ENCODE results near the gene PSMD8.

GRCh38 chr19:38404858-38405257 is 30.5 kb downstream of the PSMD8 start:
- no peak for TF ChIP-seq CTCF (IDR thresholded peaks at IDR 0.05)
- no peak for TF ChIP-seq POLR2A (IDR thresholded peaks at IDR 0.05)

Data from heart left ventricle (tissue), 13 donors.